GM18873 (cell line): ENCODE data around the gene HAPLN3.

ENCODE experiments used
- ATAC-seq: cut with Tn5 transposase; IDR thresholded peaks from one replicate; pipeline ENCODE4 v1.9.1; 2021; ENCODE audit warnings: mild to moderate bottlenecking, moderate library complexity, moderate number of reproducible peaks; ENCODE audit not compliant: unreplicated experiment, low FRiP score

HAPLN3 gene

DNA sequence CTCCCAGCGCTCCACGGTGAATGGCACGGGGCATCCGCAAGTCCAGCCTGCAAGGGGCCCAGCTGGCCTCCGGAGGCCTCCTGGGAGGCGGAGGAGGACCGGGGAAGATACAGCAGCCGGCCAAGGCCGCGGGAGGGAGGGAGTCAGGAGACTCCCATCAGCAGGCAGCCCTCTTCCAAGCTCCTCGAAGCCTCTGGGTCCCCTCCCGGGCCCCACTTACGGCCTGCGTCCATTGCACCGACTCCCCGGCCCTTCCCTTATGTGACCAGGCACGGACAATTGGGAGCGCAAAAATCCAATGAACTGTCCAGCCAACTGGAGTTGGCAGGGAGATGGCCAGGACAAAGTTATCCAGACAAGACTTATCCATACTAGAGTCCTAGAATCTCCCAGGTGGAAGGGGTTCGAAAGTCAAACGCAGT lies 17.2 kb upstream of the HAPLN3 start:
- no peak for ATAC-seq

DNA sequence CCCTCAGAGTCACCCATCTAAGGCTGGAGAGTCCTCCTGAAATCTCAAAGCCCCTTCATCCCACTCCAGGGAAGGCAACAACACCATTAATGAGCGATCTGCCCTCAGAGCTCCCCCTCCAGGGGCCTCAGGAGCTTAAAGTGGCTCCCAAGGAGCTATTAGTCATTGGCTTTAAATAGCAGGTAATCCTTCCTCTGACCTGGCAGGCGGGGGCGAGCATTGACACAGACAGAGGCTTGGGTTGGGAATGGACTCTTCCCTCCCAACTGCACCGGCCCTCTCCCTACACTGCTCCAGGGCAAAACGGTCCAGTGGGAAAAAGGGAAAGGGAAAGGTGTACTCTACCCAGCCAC lies 16.4 kb upstream of the HAPLN3 start:
- no peak for ATAC-seq

DNA sequence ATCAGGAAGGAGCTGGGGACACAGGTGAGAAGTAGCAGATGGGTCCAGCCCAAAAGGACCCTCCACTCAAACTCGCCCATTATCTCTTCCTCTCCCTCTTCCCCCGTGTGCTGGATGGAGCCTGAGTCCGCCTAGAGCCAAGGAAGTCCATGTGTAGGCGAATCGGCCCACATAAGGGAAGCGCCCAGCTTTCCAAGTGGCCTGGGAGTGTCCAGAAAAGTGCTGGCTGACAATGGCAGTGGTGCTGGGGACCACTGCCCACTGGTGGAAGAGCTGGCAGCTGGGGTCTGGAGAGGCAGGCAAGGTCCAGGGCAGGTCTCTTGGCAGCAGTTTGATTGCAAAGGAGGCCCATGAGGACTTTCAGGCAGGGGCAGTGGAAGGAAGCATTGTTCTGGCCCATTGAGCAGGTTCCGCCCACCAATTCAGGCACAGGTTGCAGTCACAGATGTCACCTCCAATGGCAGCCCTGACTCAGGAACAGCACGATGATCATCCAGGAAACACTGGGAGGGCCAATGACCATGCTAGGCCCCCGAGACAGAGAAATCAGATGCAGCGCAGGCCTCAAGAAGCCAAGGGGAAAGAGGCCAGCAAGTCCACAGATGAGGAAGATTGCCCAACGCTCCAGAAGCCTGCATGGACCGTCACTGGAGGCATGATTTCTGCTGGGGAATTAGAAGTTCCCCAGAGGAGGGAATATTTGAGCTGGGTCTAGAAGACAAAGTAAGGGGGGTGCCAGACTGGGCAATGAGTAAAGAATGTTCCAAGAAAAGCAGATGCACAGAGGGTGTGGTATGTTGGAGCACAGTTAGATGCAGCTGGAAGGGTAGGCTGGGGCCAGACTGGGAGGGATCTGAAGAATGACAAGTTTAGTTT lies 14.8 kb upstream of the HAPLN3 start:
- no peak for ATAC-seq

DNA sequence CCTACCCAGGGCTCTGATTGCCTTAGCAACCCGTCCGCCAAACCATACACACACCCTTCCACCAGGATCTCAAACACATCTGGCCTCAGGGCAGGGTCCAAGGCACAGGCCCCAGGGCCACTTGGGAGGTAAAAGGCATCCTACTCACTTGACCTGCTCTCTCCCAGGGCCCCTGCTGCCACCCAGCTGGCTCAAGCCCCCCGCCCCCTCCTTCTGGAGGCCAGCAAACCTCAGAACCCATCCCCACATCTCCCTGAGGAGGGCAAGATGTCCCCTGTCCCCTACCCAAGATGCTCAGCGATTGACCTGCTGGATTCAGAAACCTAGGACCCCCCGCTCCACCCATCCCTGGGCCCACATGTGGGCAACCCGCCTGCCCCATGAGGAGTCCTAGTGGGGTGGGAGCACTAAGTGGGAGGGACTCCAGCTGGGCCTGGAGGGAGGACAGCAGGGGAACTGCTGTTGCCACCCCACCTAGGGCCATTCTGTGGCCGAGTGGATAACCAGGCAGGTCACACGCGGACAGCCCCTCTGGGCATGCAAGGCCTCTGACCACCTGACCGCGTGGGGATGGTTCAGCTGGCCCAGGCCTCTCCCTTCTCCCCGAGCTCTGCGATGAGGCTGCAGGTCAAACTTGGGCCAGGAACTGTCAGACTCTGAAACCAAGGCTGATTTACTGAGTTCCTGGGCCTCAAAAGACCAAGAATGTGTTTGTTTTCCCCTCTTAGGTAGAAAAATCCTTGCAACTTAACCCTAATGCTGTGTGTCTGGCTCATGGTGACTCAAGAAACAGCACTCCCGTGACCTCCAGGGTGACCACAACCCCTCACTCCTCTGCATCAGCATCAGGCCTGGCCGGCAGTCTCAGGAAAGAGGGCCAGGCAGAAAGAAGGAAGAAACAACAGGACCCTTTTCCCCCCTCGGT lies 13.6 kb upstream of the HAPLN3 start:
- ATAC-seq = no peak

DNA sequence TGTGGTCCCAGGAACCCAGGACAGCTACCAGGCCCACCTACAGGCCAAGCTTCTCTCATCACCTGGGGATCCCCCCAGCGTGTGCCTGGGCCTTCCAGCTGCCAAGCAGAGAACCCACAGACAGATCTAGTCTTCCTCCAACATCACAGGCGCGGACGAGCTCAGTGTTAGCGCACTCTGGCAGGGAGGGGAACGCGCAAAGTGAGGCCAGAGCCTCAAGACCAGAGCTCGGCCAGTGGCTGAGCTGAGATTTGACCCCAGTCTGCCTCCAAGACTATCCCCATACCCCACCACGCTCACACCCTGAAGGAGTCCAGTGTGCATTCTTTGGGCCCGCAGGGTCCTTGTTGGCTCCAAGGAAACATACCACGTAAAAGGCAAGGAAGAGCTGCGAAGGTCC lies 12.8 kb upstream of the HAPLN3 start:
- no peak for ATAC-seq

DNA sequence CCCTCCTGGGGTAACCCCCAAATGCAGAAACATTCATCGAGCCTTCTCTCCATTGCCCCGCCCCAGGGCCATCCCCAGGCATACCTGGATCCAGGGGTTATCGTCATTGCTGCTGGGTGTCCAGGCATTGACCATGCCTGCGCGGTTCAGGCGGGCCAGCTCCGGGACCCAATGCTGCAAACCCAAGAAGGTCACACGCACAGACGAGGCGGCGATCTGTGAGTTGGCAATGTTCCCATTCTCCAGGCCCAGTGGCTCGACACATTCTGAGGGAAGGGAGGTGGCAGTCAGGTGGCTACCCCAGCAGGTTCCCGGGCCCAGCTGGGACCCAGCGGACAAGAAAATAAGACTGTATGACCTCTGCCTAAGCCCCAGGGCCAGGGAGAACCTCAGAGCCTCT lies 11.8 kb upstream of the HAPLN3 start:
- no peak for ATAC-seq

DNA sequence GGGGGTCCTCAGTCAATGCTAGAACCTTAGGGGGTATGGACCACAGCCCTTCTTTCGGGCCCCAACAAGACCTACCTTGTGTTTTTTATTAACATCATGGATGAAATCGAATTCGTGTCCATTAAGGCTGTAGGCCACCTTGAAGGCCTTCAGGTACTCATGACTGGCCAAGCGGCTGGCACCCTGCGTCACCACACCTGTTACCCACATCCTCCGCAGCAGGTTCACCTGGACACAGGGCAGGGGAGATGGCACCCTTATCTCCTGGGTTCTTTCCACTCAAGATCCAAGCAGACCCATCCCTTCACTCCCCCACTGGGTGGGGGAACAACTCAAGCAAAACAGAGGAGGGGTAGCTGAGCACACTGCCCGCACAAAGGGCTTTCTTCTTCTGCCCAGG lies 11.2 kb upstream of the HAPLN3 start:
- ATAC-seq = no peak

DNA sequence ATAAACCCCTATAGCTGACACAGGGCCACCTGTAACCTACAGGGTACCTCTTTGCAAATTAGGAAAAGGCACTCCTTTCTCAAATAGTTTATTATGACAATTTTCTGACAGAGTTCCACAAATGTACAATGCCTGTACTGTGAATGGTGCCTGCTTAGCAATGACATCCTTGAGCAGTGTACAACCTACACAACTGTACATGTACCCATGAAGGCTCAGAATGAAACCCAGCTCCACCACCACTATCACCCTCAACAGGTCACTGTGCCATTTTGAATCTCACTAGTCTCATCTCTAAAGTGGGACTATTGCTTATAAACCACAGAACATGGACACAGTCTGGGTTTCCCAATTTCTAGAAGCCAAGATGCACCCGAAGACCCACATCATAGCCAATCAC lies 10.8 kb upstream of the HAPLN3 start:
- no peak for ATAC-seq

DNA sequence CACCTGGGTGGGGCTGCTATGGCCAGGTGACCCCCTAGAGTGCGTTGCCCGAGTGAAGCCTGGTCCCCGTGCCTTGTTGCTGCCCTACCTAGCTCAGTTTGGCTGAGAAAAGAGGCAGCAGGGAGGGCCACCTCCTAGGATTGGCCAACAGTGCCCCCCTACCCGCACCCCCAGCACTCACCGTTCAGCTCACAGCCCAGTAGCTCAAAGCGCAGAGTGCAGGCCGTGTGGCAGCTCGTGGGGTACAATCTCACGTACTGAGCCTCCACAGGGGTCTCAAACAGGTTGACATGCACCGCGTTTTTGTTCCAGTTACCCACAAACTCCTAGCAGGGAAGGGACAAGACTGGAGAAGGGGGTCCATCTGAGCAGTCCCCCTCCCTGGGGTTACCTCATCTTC lies 10.2 kb upstream of the HAPLN3 start:
- ATAC-seq = no peak

DNA sequence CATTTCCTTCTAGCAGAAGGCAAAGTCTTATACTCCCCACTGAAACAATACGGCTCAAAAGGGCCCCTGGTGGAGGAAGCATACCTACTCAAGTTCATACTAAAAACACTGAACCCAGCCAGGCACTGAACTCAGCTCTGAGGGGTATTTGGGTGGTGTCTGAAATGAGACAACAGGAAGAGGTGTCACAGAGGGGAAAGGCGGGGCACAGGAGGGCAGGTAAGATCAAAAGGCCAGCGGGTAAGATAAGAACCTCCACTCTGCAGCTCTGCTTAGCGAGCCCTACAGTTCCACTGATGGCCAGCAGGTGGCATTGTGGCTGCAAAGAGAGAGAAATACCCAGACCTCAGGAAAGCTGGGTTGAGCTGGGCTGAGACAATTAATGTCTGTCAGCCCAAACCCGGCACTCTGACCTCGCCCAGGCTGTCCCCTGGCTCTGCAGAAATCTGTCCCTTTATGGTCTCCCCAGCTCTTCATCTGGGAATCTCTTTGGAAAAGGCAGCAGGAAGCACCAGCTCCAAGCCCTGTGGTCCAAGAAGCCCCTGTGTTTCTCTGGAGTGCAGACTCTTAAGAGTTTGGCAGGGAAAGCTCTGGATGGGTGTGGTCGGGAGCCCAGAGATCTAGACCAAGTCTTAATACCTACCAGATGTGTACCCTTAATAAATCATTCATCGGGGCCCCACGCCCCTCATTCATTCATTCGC lies 9.4 kb upstream of the HAPLN3 start:
- no peak for ATAC-seq

DNA sequence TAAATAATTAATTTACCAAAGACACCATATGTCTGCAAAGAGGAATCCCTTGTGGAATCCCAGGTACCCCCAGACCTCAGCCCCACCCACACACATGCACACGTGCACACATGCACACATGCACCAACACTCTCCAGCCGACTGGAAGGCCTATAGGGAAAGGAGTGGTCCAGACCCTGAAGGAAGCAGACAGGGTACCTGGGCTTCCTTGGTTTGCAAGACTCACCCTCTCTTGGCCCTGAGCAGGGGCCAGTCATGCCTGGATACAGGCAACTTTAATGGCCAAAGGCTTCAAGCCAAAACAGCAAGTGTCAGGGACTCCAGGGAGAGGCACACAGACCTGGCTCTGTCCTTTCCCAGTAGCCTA lies 8.9 kb upstream of the HAPLN3 start:
- ATAC-seq = no peak

DNA sequence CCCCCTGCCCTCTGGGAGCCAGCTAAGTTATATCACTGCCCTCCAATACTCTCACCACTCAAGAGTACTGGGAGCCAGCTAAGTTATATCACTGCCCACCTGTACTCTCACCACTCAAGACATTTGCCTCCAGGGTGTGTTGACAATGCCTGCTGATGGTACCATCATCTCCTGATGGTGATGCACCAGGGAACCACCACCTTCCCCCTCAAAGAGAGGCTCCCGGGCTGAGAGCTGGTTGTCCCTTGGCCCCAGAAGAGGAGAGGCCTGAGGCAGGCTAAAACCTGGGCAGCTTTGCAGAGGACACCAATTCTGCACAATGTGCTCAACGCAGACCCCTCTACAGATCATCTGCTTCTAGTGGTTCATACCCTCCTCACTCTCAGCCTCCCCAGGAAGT lies 7.5 kb upstream of the HAPLN3 start:
- ATAC-seq = no peak

DNA sequence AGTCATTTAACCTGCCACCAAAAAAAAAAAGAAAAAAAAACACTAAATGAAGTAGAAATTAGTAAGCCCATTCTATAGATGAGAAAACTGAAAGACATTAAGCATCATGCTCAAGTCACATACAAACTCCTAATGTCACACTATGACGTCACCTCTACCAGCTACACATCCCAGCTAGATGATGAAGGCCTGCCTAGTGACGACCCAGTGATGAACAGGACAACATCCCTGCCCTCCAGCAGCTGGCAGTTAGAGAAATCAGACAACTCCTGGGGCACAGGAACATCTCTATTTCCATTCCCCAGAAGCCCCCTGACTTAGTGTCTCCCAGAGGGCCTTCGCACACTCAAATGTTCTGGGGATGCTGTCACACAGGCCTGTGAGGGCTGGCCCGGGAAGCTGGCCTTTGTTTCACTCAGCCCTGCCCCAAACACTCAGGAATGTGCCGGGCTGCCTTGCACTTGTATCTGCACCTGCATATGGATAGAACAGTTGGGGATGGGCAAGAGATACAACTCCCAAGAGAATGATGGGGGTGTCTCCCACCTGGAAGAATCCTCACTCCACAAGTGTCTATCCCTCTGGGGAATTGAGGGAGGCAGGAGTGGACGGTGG lies 7.0 kb upstream of the HAPLN3 start:
- no peak for ATAC-seq

DNA sequence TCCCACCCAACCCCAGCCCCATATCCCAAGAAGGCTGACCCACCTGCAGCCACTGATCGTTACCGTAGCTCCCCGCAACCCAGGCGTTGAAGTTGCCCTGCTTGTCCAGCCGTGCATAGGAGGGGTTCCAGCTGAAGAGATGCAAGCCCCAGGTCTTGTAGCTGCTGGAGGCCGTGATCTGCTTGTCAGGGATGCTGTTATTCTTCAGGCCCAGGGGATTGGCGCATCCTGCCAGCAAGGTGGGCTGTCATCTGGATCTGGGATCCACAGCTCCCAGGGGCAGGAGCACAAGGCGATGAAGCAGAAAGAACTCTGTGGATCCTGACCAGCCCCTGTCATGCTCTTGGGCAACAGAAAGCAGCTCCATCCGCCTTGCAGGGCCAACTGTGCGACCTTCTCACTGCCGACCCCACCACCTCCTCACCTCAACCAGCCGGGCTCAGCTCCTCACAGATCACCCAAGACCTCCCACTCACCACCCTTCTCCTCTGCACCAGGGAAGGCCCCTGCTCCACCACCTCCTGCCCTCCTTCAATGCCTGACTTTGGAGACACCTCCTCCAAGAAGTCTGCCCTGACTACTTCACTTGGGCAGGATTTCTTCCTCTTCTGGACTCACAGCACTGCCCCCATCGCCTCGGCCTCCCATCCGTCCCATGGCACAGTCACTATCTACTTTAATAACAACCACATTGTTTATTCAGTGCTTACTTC lies 6.3 kb upstream of the HAPLN3 start:
- no peak for ATAC-seq

DNA sequence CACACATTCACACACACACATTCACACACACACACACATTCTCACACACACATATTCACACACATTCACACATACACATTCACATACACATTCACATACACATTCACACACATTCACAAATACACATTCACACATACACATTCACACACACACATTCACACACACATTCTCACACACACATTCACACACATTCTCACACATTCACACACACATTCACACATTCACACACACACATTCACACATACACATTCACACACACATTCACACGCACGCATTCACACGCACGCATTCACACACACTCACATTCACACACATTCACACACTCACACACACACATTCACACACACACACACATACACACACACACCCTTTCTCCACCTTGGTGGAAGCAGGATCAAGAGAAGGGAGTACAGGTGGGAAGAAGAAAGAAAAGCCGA lies 5.7 kb upstream of the HAPLN3 start:
- no peak for ATAC-seq

DNA sequence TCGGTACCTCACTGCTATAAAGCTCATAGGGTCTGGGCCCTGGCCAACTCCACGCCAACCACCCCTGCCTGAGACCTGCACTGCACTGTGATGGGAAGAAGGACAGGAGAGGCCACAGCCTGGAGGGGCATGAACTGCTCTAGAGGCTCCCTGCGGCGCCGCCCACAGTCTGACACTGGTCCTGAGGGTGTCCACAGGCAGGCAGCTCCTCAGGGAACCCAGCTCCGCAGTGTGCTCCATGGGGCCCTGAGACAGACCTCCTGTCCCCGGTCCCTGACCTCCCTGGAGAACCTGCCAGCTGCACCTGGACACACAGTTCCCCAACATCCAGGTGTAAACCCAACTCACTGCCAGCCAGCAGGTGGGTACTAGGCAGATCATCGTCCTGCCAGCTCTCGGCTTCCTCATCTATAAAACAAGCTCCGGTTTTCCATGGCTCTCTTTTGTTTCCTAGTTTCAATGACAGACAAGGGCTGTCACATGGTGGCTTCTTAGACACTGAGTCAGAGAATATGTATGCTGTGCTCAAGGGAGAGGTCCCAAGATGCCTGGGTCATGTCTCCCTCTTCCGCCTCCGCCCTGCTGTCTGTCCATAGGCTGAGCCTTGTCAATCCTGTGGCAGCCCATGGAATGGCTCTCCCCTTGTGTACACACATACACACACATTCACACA lies 5.1 kb upstream of the HAPLN3 start:
- no peak for ATAC-seq

DNA sequence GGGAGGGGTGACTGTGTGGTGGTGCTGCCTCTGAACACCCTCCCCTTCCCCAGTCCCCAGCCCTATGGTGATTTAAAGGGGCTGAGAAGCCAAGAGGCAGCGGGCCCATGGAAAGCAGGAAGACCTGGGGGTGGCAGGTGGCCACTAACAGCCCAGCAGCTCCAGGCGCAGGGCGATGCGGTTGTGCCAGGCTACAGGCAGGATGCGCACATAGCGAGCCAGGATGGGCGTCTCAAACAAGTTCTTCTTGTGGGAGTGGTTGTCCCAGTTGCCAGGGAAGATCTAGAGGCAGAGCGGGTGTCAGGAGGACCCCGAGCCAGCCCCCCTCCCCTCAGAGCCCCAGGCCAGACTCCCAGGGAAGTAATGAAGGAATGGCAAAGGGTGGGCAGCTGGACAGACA lies 3.9 kb upstream of the HAPLN3 start:
- ATAC-seq = no peak

DNA sequence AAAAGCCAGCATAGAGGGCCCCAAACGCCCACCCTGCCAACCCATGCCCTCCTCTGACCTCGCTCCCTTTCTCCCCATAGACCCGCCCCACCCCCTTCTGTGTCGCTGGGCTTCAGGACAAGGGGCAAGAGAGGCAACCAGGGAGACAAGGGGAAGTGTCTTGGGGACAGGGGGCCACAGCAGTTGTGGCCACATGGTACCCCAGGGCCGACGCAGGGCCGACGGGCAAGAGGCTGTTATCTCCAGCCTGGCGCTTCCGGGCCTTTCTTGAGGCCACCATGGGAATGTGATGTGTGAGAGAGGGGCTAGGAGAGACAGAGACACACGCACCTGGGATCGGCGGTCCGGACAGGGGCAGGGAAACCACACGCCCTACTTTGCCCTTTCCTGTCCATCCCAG lies 3.4 kb upstream of the HAPLN3 start:
- ATAC-seq = no peak

DNA sequence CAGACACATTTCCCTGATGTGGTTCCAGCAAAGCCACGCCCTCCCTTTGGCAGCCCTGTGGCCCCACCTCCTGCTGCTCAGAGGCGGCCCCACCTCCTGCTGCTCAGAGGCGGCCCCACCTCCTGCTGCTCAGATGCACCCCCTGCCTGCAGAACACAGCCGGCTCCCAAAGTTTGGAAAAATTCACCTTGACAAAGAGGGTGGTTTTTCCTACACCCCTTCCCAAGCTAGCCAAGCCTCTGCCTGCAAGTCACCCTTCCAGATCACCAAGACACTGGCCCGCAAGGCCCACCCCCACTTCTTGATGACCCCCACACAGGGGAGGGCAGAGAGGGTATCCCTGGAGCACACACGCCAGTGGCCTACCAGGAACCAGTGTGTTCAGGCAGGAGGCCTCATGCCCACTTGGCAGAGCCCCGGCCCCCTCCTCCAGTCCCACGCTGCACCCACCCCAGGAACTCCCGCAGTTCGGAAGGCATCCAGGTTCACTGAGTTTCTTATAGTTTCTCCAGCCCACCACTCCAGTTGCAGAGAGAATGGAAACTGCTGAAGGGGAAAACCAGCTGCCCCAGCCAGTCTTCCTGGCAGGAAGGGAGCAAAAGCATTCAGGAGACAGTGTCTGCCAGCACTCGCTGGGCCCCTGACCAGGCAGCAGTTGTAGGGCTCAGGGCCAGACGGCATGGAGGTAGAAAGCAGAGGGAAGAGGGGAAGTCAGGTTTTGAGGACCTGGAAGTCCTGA lies 2.3 kb upstream of the HAPLN3 start:
- no peak for ATAC-seq
